NCI-H2029 treated with DMSO at 0.1 percent for 48 hours (cell line): Measurements from ENCODE around the gene KCNQ1.

Experiments used
- DNase-seq: peaks from one replicate; lab custom pipeline; 2025; lab: John Stamatoyannopoulos, UW

Gene KCNQ1

GRCh38 chr11:2522631-2523255, 77.9 kb downstream of the KCNQ1 start:
- no peak for DNase-seq

- no peak for DNase-seq
Measured at GRCh38 chr11:2523821-2524391, 79.1 kb downstream of the KCNQ1 start.

- no peak for DNase-seq
Measured at GRCh38 chr11:2524446-2525165, 79.8 kb downstream of the KCNQ1 start.

GRCh38 chr11:2525166-2525861, 80.5 kb downstream of the KCNQ1 start:
- DNase-seq, result peak; percentile 16

GRCh38 chr11:2525941-2526807, 81.4 kb downstream of the KCNQ1 start:
- DNase-seq, result peak; percentile 24

- peak; percentile 6 for DNase-seq
Measured at GRCh38 chr11:2526808-2527381, 82.1 kb downstream of the KCNQ1 start.

GRCh38 chr11:2527621-2528291, 82.9 kb downstream of the KCNQ1 start:
- DNase-seq, result no peak

GRCh38 chr11:2528301-2529050, 83.7 kb downstream of the KCNQ1 start:
- DNase-seq, result no peak

- no peak for DNase-seq
Measured at GRCh38 chr11:2529173-2529572, 84.4 kb downstream of the KCNQ1 start.

GRCh38 chr11:2529636-2530035, 84.8 kb downstream of the KCNQ1 start:
- DNase-seq, result no peak

- no peak for DNase-seq
Measured at GRCh38 chr11:2530131-2530854, 85.5 kb downstream of the KCNQ1 start.

- DNase-seq, result no peak
Measured at GRCh38 chr11:2530855-2531200, 86.0 kb downstream of the KCNQ1 start.

GRCh38 chr11:2531277-2531986, 86.6 kb downstream of the KCNQ1 start:
- no peak for DNase-seq

- no peak for DNase-seq
Measured at GRCh38 chr11:2531987-2532703, 87.3 kb downstream of the KCNQ1 start.

- peak; percentile 52 for DNase-seq
Measured at GRCh38 chr11:2532704-2533586, 88.1 kb downstream of the KCNQ1 start.

GRCh38 chr11:2533587-2534133, 88.9 kb downstream of the KCNQ1 start:
- no peak for DNase-seq
